ENCODE results near the gene RPL10. TPM values are rescaled to one million over a fixed set of nuclear protein-coding genes. Genes with fewer than 3 reads are reported as not detected.
A peak's percentile ranks its signal among the peaks of the same experiment; 100 is the strongest.

Gene RPL10
- total and polyA plus RNA-seq, 11 donors, result 1,381 to 5,995 (median 2,140) TPM

DNA sequence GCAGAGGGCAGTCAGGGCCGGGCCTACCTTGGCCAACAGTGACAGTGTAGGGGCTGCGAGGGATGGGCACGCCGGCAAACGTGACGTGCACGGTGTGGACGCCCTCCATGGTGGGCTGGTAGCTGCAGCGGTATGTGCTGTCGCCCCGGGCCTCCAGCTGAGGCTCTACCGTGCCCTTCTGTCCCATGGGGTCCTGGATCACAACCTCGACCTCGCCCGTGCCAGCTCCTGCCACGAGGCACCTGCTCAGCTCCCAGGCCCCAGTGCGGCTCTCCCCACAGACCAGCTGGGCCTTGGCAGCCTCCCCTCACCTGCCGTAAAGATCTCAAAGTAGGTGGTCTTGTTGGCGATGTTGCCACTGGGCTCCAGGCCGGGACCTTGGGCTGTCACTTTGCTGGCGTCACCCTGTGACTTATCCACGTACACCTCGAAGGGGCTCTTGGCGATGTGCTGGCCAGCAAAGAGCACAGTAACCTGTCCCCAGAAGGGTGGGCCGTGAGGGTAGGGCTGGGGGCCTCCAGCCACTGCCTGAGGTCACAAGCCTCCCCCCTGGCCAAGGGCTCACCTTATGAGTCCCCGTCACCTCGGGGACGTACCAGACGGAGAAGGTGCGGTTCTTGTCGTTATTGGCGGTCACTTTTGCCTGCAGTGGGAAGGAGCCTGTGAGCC is 32.0 kb upstream of the RPL10 start:
- DNase-seq (no peak), ATAC-seq (no peak)
- Histone ChIP-seq H3K27ac (peak overlapping the region in 11 of 12 donors; percentile 8 to 99 (median 96)), H3K9me3 (no peaks in the 10 kb centered on the region), H3K4me3 (peak overlapping the region in 1 of 12 donors; percentile 9), H3K4me1 (peaks cover 0 to 40% (median 23%) of the 10 kb centered on the region in 12 donors), H3K27me3 (no peaks in the 10 kb centered on the region), H3K36me3 (peaks cover 2 to 72% (median 68%) of the 10 kb centered on the region in 9 donors)
- TF ChIP-seq, protein P1, sequence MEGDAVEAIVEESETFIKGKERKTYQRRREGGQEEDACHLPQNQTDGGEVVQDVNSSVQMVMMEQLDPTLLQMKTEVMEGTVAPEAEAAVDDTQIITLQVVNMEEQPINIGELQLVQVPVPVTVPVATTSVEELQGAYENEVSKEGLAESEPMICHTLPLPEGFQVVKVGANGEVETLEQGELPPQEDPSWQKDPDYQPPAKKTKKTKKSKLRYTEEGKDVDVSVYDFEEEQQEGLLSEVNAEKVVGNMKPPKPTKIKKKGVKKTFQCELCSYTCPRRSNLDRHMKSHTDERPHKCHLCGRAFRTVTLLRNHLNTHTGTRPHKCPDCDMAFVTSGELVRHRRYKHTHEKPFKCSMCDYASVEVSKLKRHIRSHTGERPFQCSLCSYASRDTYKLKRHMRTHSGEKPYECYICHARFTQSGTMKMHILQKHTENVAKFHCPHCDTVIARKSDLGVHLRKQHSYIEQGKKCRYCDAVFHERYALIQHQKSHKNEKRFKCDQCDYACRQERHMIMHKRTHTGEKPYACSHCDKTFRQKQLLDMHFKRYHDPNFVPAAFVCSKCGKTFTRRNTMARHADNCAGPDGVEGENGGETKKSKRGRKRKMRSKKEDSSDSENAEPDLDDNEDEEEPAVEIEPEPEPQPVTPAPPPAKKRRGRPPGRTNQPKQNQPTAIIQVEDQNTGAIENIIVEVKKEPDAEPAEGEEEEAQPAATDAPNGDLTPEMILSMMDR (IDR thresholded peaks at IDR 0.05), result no peak
- no peak for TF ChIP-seq POLR2A (IDR thresholded peaks at IDR 0.05)
- intact Hi-C loops (cut with DNase I), result no loop called here
- 62 to 74% (median 69%) methylated on average over 20 to 32 of the region's 32 CpGs for WGBS, 4 donors

DNA sequence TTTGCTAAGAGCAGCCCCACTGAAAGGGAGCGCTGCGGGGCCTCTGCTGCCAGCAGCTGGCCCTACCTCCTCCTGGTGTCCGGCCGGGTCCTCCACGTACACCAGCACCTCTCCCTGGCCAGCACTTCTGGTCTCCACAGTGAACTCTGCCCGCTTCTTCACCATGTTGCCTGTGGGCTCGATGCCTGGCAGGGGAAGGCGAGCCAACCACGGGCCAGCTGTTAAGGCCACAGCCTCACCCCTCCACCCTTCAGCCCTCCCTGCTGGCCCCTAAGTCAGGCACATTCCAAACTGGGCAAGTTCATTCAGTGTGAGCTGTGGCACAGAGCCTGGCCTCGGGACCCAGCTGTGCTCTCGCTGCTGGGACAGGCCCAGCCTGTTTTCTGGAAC is 31.5 kb upstream of the RPL10 start:
- ATAC-seq (peak; percentile 6 to 40 (median 28)), DNase-seq (peak in 4 of 5 donors; percentile 62 to 76 (median 66))
- Histone ChIP-seq H3K4me3 (peak overlapping the region in 1 of 12 donors; percentile 93), H3K27me3 (no peaks in the 10 kb centered on the region), H3K36me3 (peaks cover 2 to 67% (median 63%) of the 10 kb centered on the region in 9 donors), H3K27ac (peak overlapping the region in 11 of 12 donors; percentile 71 to 100 (median 97)), H3K9me3 (no peaks in the 10 kb centered on the region), H3K4me1 (peaks cover 0 to 36% (median 23%) of the 10 kb centered on the region in 12 donors)
- TF ChIP-seq, protein P1 (IDR thresholded peaks at IDR 0.05), result no peak
- no peak for TF ChIP-seq POLR2A (IDR thresholded peaks at IDR 0.05)
- WGBS, 4 donors, result 39 to 73% (median 58%) methylated on average over 11 of the region's 11 CpGs
- intact Hi-C loops (cut with DNase I), result no loop called here

DNA sequence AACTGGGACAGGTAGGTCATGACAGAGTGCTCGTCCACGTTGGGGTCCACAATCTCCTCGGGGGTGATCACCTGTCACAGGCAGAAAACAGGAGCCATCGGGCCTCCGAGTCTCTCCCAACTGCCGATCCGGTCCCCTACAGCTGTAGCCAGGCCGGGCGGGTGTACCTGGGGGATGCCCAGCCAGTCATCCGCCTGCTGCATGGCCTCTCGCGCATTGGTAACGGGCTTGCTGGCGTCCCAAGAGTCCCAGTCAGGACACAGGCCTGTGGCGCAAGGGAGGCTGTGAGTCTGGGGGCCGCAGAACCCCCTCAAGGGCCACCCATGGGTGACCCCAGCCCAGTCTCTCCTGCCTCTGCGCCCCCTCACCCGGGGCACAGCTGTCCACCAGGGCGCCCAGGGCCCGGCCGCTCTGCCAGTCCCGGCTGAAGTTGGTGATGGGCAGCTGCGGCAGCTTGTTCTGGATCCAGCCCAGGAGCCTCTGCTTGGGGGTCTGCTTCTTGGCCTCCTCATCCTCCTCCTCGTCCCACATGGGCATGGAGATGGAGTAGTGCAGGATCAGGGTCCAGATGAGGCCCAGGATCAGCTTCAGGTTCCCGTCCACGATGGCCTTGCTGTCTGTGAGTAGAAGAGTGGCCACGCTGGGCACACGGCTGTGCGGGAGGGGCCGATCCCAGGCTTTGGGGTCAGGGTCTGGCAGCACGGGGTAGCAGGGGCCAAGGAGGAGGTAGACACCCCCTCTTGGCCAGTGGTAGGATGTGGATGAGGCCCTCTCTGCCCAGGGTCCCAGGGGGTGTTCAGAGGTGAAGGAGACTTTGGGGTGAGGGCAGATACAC is 30.5 kb upstream of the RPL10 start:
- ATAC-seq (no peak), DNase-seq (no peak)
- peaks cover 0 to 56% (median 52%) of the 10 kb centered on the region in 9 donors for H3K36me3 ChIP-seq
- no peaks in the 10 kb centered on the region for H3K9me3 ChIP-seq
- 57 to 78% (median 64%) methylated on average over 11 to 31 of the region's 31 CpGs for WGBS, 4 donors
- TF ChIP-seq POLR2A (IDR thresholded peaks at IDR 0.05), result no peak
- TF ChIP-seq, protein P1 (IDR thresholded peaks at IDR 0.05), result no peak
- H3K4me3 ChIP-seq, result peak overlapping the region in 10 of 12 donors; percentile 73 to 99 (median 85)
- intact Hi-C loops (cut with DNase I), result no loop called here
- H3K27ac ChIP-seq, result peak overlapping the region; percentile 78 to 100 (median 96)
- H3K27me3 ChIP-seq, result no peaks in the 10 kb centered on the region
- H3K4me1 ChIP-seq, result peaks cover 0 to 44% (median 23%) of the 10 kb centered on the region in 12 donors

Data from heart left ventricle (tissue), 16 donors.